MM.1S (cell line): ENCODE data around the gene G6PD.

ENCODE experiments used
- DNase-seq: peaks from one replicate; pipeline ENCODE4 v3.0.0-alpha.2; 2015
- H2AFZ ChIP-seq: fragments of 300-600 bp; sonication (generic); 2 replicates; pipeline ENCODE4 v1.6.0; 2016; ENCODE audit warnings: antibody characterized with exemption, low read length
- H3F3A ChIP-seq: fragments of 300-600 bp; sonication (generic); 2 replicates; pipeline ENCODE4 v1.6.1; 2016; ENCODE audit warnings: mild to moderate bottlenecking, antibody characterized with exemption, low read length, moderate library complexity, mixed read lengths; ENCODE audit not compliant: insufficient read depth
- H3K27ac ChIP-seq: fragments of 300-600 bp; sonication (generic); 2 replicates; pipeline ENCODE4 v1.5.1; 2016; ENCODE audit warnings: mild to moderate bottlenecking, low read length
- H3K27me3 ChIP-seq: fragments of 300-600 bp; sonication (generic); replicated peaks from 2 replicates; pipeline ENCODE4 v1.6.0; 2016; ENCODE audit warnings: low read length; ENCODE audit not compliant: insufficient read depth
- H3K36me3 ChIP-seq: fragments of 300-600 bp; sonication (generic); replicated peaks from 2 replicates; pipeline ENCODE4 v1.6.1; 2016; ENCODE audit warnings: mild to moderate bottlenecking, low read length, mixed read lengths; ENCODE audit not compliant: insufficient read depth
- H3K4me1 ChIP-seq: fragments of 300-600 bp; sonication (generic); 2 replicates; pipeline ENCODE4 v1.6.1; 2016; ENCODE audit warnings: low read length, mixed read lengths
- H3K4me2 ChIP-seq: fragments of 300-600 bp; sonication (generic); 2 replicates; pipeline ENCODE4 v1.6.0; 2016; ENCODE audit warnings: low read depth, low read length
- H3K4me3 ChIP-seq: fragments of 300-600 bp; sonication (generic); 2 replicates; pipeline ENCODE4 v1.5.1; 2016; ENCODE audit warnings: low read length, mixed read lengths
- H3K79me2 ChIP-seq: fragments of 300-600 bp; sonication (generic); 2 replicates; pipeline ENCODE4 v1.6.1; 2016; ENCODE audit warnings: mixed run types, low read length, mixed read lengths
- H3K9ac ChIP-seq: fragments of 300-600 bp; sonication (generic); 2 replicates; pipeline ENCODE4 v1.6.1; 2016; ENCODE audit warnings: low read length, mixed read lengths
- H3K9me2 ChIP-seq: fragments of 300-600 bp; sonication (generic); replicated peaks from 2 replicates; pipeline ENCODE4 v1.6.1; 2016; ENCODE audit warnings: mild to moderate bottlenecking, low read length, mixed read lengths; ENCODE audit not compliant: insufficient read depth
- H3K9me3 ChIP-seq: fragments of 300-600 bp; sonication (generic); replicated peaks from 2 replicates; pipeline ENCODE4 v1.6.1; 2016; ENCODE audit warnings: mild to moderate bottlenecking, low read length, mixed read lengths; ENCODE audit not compliant: insufficient read depth
- H4K20me1 ChIP-seq: fragments of 300-600 bp; sonication (generic); 2 replicates; pipeline ENCODE4 v1.6.1; 2016; ENCODE audit warnings: mild to moderate bottlenecking, low read length, moderate library complexity, mixed read lengths; ENCODE audit not compliant: insufficient read depth
- CTCF ChIP-seq: fragments of 300-600 bp; sonication (generic); IDR thresholded peaks from 2 replicates; pipeline ENCODE4 v1.5.1; 2016; ENCODE audit warnings: antibody characterized with exemption, low read length, mixed read lengths
- EZH2 ChIP-seq: fragments of 300-600 bp; sonication (generic); optimal IDR thresholded peaks from 2 replicates; pipeline ENCODE3; 2017; ENCODE audit warnings: low read depth, mild to moderate bottlenecking, antibody characterized with exemption, low read length, mixed read lengths
- EZH2phosphoT487 ChIP-seq: fragments of 300-600 bp; sonication (generic); IDR thresholded peaks from 2 replicates; pipeline ENCODE4 v1.6.1; 2018; ENCODE audit warnings: antibody characterized with exemption, low read length

Gene G6PD

GRCh38 chrX:154535892-154536291 lies 10.8 kb downstream of the G6PD start:
- no peaks in the 10 kb centered on the region for H4K20me1 ChIP-seq
- H3K79me2 ChIP-seq = no peaks in the 10 kb centered on the region
- no peak overlapping the region for H3K4me3 ChIP-seq
- no peaks in the 10 kb centered on the region for H3K9me2 ChIP-seq
- peaks cover 4% of the 10 kb centered on the region for H3K4me1 ChIP-seq
- no peak overlapping the region for H3K4me2 ChIP-seq
- no peak for TF ChIP-seq EZH2
- no peak for TF ChIP-seq EZH2phosphoT487
- TF ChIP-seq CTCF = no peak
- no peak for DNase-seq
- H2AFZ ChIP-seq = no peak overlapping the region
- H3K36me3 ChIP-seq = no peaks in the 10 kb centered on the region
- H3K9ac ChIP-seq = no peak overlapping the region
- H3K9me3 ChIP-seq = no peaks in the 10 kb centered on the region
- no peaks in the 10 kb centered on the region for H3F3A ChIP-seq
- H3K27ac ChIP-seq = no peak overlapping the region
- no peaks in the 10 kb centered on the region for H3K27me3 ChIP-seq

GRCh38 chrX:154534526-154535322 lies 11.9 kb downstream of the G6PD start:
- H3K4me2 ChIP-seq = peak overlapping the region; percentile 13; the same call in 1 of the 2 replicates

GRCh38 chrX:154532690-154533089 lies 14.0 kb downstream of the G6PD start:
- Histone ChIP-seq H3K9me2 (no peaks in the 10 kb centered on the region), H3K4me1 (peaks cover 4% of the 10 kb centered on the region), H3F3A (no peaks in the 10 kb centered on the region), H3K4me2 (no peak overlapping the region), H3K9me3 (no peaks in the 10 kb centered on the region), H3K27me3 (no peaks in the 10 kb centered on the region), H4K20me1 (no peaks in the 10 kb centered on the region), H3K27ac (no peak overlapping the region), H3K79me2 (no peaks in the 10 kb centered on the region), H3K4me3 (no peak overlapping the region), H2AFZ (no peak overlapping the region), H3K9ac (no peak overlapping the region), H3K36me3 (no peaks in the 10 kb centered on the region)
- DNase-seq = no peak
- no peak for TF ChIP-seq CTCF
- no peak for TF ChIP-seq EZH2phosphoT487
- TF ChIP-seq EZH2 = no peak

More at GRCh38 chrX:154534526-154535322, 11.9 kb downstream of the G6PD start:
- Histone ChIP-seq H3K27ac (no peak overlapping the region), H3K27me3 (no peaks in the 10 kb centered on the region), H3K4me3 (no peak overlapping the region), H4K20me1 (no peaks in the 10 kb centered on the region), H3K9ac (peak overlapping the region; percentile 25; the same call in 1 of the 2 replicates), H2AFZ (0 out of 2 replicates have a peak overlapping the region, but pooled peaks have one; percentile 43), H3K79me2 (no peaks in the 10 kb centered on the region), H3K4me1 (peaks cover 4% of the 10 kb centered on the region), H3K9me3 (no peaks in the 10 kb centered on the region), H3K36me3 (no peaks in the 10 kb centered on the region), H3K9me2 (no peaks in the 10 kb centered on the region), H3F3A (no peaks in the 10 kb centered on the region)
- peak; percentile 82 for DNase-seq
- TF ChIP-seq EZH2phosphoT487 = no peak
- TF ChIP-seq EZH2 = no peak
- TF ChIP-seq CTCF = peak; percentile 99
